ENCODE measurements around the gene ALX4. TPM values are rescaled to one million over a fixed set of nuclear protein-coding genes. Genes with fewer than 3 reads are reported as not detected.

ALX4 gene
- total RNA-seq, 1 experiment from 2014 or later, result 41.6 TPM

- H3K4me1 ChIP-seq (replicated peaks), result no peaks in the 10 kb centered on the region
- H3K36me3 ChIP-seq, result no peaks in the 10 kb centered on the region
- no peak overlapping the region for H3K4me3 ChIP-seq
- no peaks in the 10 kb centered on the region for H3K9me3 ChIP-seq (replicated peaks)
- H3K27me3 ChIP-seq (replicated peaks), result no peaks in the 10 kb centered on the region; the same call in 1 of the 2 replicates
- H3K27ac ChIP-seq, result no peak overlapping the region
- DNase-seq (ENCODE audit: low read depth in 1 of 2, low spot score in 2 of 2), result no peak
These were observed 34.5 kb upstream of the ALX4 start for GRCh38 chr11:44344423-44344820.

DNA sequence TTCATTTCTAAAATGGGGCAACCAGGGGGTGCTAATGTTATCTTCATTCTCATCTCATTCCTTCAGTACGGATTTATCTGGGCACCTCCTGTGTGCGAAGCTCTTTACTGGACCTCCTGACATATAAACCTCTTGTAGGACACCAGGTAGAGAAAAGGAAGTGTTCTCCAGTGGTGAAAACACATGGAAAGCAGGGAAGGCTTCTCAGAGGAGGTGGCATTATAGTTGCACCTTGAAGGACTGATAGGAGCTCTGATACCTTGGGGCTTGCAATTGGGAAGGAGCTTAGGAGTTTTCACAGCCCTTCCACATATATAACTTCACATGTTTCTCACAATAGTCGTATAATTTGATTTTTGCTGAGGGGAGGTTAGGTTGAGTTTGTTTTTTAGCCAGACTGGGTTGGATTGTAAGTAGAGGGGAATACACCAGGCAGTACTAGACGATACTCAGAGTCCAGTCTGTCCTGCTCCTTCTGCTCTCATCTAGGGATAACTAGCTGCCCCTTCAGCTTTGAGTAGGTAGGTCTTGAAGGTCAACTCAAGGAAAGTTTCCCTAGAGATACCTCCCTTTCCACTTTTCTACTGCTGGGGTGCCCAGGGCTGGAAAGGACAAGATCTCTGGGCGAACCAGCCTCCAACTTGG lies 34.0 kb upstream of the ALX4 start:
- Histone ChIP-seq H3K4me3 (no peak overlapping the region), H3K27me3 (replicated peaks) (no peaks in the 10 kb centered on the region; the same call in 1 of the 2 replicates), H3K27ac (no peak overlapping the region), H3K9me3 (replicated peaks) (no peaks in the 10 kb centered on the region), H3K36me3 (no peaks in the 10 kb centered on the region), H3K4me1 (replicated peaks) (no peaks in the 10 kb centered on the region)
- DNase-seq (ENCODE audit: low read depth in 1 of 2, low spot score in 2 of 2), result no peak

DNA sequence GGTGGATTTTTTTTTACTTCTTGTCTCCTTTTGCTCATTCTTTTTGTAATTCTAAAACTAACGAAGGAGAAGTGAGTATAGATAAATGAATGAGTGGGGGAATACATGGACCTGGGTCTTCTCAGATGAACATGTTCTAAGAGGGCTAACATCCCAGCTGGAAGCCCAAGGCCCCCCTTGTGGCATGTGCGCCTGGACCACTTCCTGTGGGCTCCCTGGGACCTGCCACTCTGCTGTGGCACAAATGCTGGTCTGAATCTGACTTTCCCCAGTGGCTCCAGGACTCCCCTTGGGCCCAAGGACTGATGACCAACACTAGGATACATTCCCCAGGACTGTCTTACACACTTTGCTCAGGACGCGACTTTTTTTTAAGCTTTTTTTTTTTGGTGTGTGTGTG lies 32.7 kb upstream of the ALX4 start:
- Histone ChIP-seq H3K9me3 (replicated peaks) (no peaks in the 10 kb centered on the region), H3K36me3 (no peaks in the 10 kb centered on the region), H3K27ac (no peak overlapping the region), H3K27me3 (replicated peaks) (no peaks in the 10 kb centered on the region), H3K4me3 (no peak overlapping the region), H3K4me1 (replicated peaks) (no peaks in the 10 kb centered on the region)
- DNase-seq (ENCODE audit: low read depth in 1 of 2, low spot score in 2 of 2), result no peak

DNA sequence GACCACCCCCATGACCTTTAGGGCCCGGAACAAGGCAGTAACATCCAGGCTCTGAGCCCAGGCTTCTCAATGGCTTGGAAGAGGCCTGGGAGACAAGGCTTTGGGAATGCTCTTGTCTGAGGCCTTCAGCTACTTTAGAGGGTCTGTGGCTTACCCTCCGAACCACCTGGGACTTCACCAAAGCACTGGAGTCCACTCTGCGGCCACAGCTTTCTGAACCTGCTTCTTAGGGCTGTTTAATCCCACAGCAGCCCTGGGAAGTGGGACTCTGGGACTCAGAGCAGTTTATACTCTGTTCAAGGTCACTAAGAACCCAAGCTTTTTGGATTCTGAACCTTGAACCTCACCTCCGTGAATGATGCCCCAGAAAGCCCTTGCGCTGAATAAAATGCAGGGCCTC lies 30.7 kb upstream of the ALX4 start:
- Histone ChIP-seq H3K9me3 (replicated peaks) (no peaks in the 10 kb centered on the region), H3K4me3 (no peak overlapping the region), H3K27ac (no peak overlapping the region), H3K4me1 (replicated peaks) (no peaks in the 10 kb centered on the region), H3K27me3 (replicated peaks) (peaks cover 19% of the 10 kb centered on the region), H3K36me3 (no peaks in the 10 kb centered on the region)
- DNase-seq (ENCODE audit: low read depth in 1 of 2, low spot score in 2 of 2), result no peak

GRCh38 chr11:44339530-44339883 lies 29.6 kb upstream of the ALX4 start:
- peaks cover 31% of the 10 kb centered on the region for H3K27me3 ChIP-seq (replicated peaks)

GRCh38 chr11:44338698-44339529 lies 29.0 kb upstream of the ALX4 start:
- Histone ChIP-seq H3K27ac (no peak overlapping the region), H3K36me3 (no peaks in the 10 kb centered on the region), H3K27me3 (replicated peaks) (peaks cover 33% of the 10 kb centered on the region), H3K4me1 (replicated peaks) (no peaks in the 10 kb centered on the region), H3K9me3 (replicated peaks) (no peaks in the 10 kb centered on the region), H3K4me3 (no peak overlapping the region)
- no peak for DNase-seq (ENCODE audit: low read depth in 1 of 2, low spot score in 2 of 2)

More at GRCh38 chr11:44339530-44339883, 29.6 kb upstream of the ALX4 start:
- no peaks in the 10 kb centered on the region for H3K36me3 ChIP-seq
- H3K4me1 ChIP-seq (replicated peaks), result no peaks in the 10 kb centered on the region
- DNase-seq (ENCODE audit: low read depth in 1 of 2, low spot score in 2 of 2), result no peak
- no peak overlapping the region for H3K4me3 ChIP-seq
- H3K9me3 ChIP-seq (replicated peaks), result no peaks in the 10 kb centered on the region
- H3K27ac ChIP-seq, result no peak overlapping the region

DNA sequence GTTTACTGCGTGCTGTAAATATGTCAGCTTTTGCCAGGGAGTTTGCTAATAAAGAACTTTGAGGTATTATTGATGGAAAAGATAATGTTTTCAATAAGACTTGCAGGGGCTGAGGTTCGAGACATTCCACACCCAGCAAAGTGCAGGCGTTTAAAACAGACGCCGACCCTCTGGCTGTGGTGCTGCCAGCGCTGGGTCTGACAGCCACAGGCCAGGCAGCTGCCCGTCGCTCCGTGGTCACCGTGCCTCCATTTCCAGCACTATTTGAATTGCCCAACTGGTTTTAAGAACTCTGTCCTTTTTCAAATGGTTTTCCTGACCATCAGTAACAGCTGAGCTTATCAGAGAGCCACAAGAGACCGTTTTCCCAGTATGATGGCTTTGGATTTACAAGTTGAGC lies 28.1 kb upstream of the ALX4 start:
- Histone ChIP-seq H3K4me1 (replicated peaks) (no peaks in the 10 kb centered on the region), H3K27ac (no peak overlapping the region), H3K9me3 (replicated peaks) (no peaks in the 10 kb centered on the region), H3K27me3 (replicated peaks) (peaks cover 33% of the 10 kb centered on the region), H3K36me3 (no peaks in the 10 kb centered on the region), H3K4me3 (no peak overlapping the region)
- DNase-seq (ENCODE audit: low read depth in 1 of 2, low spot score in 2 of 2), result no peak

GRCh38 chr11:44335919-44336318 lies 26.0 kb upstream of the ALX4 start:
- no peak for DNase-seq (ENCODE audit: low read depth in 1 of 2, low spot score in 2 of 2)
- Histone ChIP-seq H3K4me1 (replicated peaks) (no peaks in the 10 kb centered on the region), H3K9me3 (replicated peaks) (no peaks in the 10 kb centered on the region), H3K4me3 (no peak overlapping the region), H3K27me3 (replicated peaks) (peaks cover 33% of the 10 kb centered on the region), H3K36me3 (no peaks in the 10 kb centered on the region), H3K27ac (no peak overlapping the region)

DNA sequence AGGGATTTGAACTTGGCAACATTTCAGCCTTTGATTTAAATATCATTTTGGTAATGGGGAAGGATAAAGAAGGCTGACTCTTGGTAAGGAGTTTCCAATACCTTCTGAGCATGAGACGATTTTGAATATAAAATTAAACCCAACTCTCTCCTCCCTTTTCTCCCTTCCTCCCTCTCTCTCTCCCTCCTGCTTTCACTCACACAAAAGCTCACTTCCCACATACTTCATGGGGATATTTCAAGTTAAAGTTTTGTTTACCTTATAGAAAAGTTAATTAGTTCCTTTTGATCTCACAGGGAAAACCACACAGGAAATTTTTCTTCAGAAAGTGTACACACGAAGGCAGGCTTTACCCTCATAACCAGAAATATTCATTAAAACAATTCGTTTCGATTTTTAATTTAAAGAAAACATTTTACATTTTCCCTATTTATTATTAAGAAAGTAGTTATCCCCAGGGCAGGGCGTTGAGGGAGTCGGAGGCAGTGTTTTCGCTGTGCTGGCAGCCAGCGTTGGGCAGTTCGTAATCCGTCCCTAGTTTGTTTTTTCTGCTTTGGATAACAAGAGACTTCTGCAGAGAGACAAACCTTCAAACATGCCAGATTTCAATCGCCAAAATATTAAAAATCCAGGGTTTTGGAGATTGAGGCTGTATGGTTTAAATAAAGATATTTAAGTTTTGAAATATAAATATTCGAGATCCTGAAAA lies 25.3 kb upstream of the ALX4 start:
- H3K4me1 ChIP-seq (replicated peaks), result no peaks in the 10 kb centered on the region
- H3K27ac ChIP-seq, result no peak overlapping the region
- H3K27me3 ChIP-seq (replicated peaks), result peaks cover 33% of the 10 kb centered on the region
- H3K9me3 ChIP-seq (replicated peaks), result no peaks in the 10 kb centered on the region
- DNase-seq (ENCODE audit: low read depth in 1 of 2, low spot score in 2 of 2), result no peak
- no peaks in the 10 kb centered on the region for H3K36me3 ChIP-seq
- H3K4me3 ChIP-seq, result no peak overlapping the region

DNA sequence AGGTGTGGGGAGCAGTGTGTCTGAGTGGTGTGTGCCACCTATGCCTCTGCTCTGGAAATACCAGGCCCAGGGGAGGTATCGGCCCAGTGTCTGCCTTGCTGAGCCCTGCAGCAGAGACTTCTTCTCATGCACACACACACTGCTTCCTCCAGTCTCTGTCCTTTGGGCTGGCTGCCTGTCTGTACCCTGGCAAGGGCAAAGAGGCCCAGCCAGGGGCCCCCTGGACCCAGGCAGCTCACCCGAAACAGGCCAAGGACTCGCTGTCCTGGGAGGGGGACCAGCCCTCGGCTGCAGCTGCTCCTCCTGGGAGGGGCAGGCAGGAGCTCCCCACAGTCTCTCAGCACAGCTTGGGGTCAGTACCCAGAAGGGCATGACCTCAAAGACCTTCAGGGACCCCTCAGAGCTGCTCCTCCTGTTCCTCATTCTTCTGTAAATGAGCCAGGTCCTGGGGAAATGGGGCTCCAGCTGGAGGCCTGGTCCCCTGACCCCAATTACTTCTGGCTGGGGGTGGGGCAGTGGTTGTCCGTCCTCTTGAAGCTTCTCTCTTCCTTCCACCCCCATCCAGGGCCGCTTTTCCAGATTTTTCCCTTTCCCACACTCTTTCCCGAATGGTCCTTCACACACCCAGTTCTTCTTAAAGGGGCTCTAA lies 24.5 kb upstream of the ALX4 start:
- Histone ChIP-seq H3K9me3 (replicated peaks) (no peaks in the 10 kb centered on the region), H3K27ac (no peak overlapping the region), H3K27me3 (replicated peaks) (peaks cover 33% of the 10 kb centered on the region), H3K4me3 (no peak overlapping the region), H3K4me1 (replicated peaks) (no peaks in the 10 kb centered on the region), H3K36me3 (no peaks in the 10 kb centered on the region)
- no peak for DNase-seq (ENCODE audit: low read depth in 1 of 2, low spot score in 2 of 2)

- H3K9me3 ChIP-seq (replicated peaks), result no peaks in the 10 kb centered on the region
- no peak for DNase-seq (ENCODE audit: low read depth in 1 of 2, low spot score in 2 of 2)
- no peak overlapping the region for H3K27ac ChIP-seq
- peaks cover 33% of the 10 kb centered on the region for H3K27me3 ChIP-seq (replicated peaks)
- H3K4me1 ChIP-seq (replicated peaks), result no peaks in the 10 kb centered on the region
- H3K4me3 ChIP-seq, result no peak overlapping the region
- no peaks in the 10 kb centered on the region for H3K36me3 ChIP-seq
These were observed 23.6 kb upstream of the ALX4 start for GRCh38 chr11:44333271-44334218.

- peaks cover 33% of the 10 kb centered on the region for H3K27me3 ChIP-seq (replicated peaks)
- DNase-seq (ENCODE audit: low read depth in 1 of 2, low spot score in 2 of 2), result no peak
- no peak overlapping the region for H3K4me3 ChIP-seq
These were observed 22.7 kb upstream of the ALX4 start for GRCh38 chr11:44332665-44333064.

More at GRCh38 chr11:44332665-44333064, 22.7 kb upstream of the ALX4 start:
- Histone ChIP-seq H3K36me3 (no peaks in the 10 kb centered on the region), H3K9me3 (replicated peaks) (no peaks in the 10 kb centered on the region), H3K4me1 (replicated peaks) (no peaks in the 10 kb centered on the region; the same call in 1 of the 2 replicates), H3K27ac (no peak overlapping the region)
